GM19099 (cell line): ENCODE results near the gene SH3BP4.

ENCODE experiments used
- POLR2A ChIP-seq: IDR thresholded peaks from 3 replicates; pipeline ENCODE4 v1.6.1; 2011; ENCODE audit warnings: low read depth; ENCODE audit not compliant: insufficient read length; ENCODE audit errors: extremely low read depth

SH3BP4 gene

DNA sequence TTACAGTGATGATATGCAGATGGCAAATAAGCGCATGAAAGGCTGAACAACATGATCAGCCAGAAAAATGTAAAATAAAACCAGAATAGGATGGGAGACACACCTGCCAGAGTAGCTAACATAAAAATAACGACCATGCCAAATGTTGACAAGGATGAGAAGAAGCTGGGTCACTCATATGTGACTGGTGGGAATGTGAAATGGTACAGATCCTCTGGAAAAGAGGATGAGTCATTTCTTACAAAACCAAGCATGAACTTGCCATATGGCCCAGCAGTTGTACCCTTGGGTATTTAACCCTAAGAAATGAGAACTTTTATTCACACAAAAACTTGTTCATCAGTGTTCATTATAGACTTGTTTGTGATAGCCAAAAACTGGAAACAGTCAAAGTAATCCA, 143.8 kb downstream of the SH3BP4 start:
- no peak for TF ChIP-seq POLR2A

- no peak for TF ChIP-seq POLR2A
These were observed 144.6 kb downstream of the SH3BP4 start for GRCh38 chr2:235096447-235096846.

DNA sequence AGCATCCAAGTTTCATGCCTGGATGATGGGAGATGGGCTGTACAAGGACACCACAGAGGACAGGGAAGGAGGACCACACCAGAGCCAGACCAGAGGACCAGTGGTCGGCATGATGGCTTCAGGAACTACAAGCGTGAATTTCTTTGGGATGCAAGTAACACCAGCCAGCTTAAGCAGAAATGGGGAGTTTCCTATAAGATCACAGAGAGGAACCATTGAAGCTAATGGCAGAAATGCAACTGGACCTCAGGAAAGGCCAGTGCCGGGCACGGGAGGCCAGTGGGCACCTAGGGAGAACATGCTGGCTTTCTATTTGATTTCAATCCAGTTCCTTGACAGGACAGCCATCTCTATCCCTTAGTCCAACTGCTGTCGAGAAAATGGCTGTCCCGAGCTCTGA, 145.4 kb downstream of the SH3BP4 start:
- TF ChIP-seq POLR2A, result no peak

GRCh38 chr2:235098269-235098668, 146.5 kb downstream of the SH3BP4 start:
- no peak for TF ChIP-seq POLR2A

GRCh38 chr2:235098736-235099494, 147.1 kb downstream of the SH3BP4 start:
- TF ChIP-seq POLR2A, result no peak

DNA sequence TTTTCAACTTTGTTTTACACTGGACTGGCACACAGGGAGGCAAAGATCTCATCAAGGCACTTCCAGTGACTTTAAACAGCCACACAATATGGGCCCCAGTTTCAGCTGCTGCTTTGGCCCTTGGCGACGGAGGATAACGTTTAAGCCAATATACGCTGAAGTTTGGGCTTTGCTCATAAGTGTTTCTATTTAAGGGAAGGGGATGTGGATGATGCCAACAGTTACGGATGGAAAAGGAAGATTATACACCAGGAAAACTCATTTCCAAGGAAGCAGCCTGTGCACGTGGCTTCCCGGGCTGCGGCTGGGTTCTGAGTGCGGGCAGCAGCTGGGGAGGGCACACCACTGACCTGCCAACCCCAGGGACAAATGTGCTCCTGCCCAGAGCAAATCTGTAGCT, 151.1 kb downstream of the SH3BP4 start:
- TF ChIP-seq POLR2A, result no peak
